HepG2 (cell line): ENCODE measurements around the gene HCFC2. TPM values are rescaled to one million over a fixed set of nuclear protein-coding genes. Genes with fewer than 3 reads are reported as not detected.

Experiments used
- ATAC-seq: fragments of 200-7000 bp; cut with Tn5 transposase; 3 replicates; pipeline ENCODE4 v1.9.1; 2020; ENCODE audit warnings: mild to moderate bottlenecking, moderate library complexity
- BruUV-seq: library from RNA; stranded (reverse); fragments of 400-500 nt; replicated peaks from 2 replicates; lab custom pipeline; 2021; lab: Mats Ljungman, UMichigan
- CTCF ChIA-PET: fragments of 300-600 bp; formaldehyde crosslinking; extraction: SDS; loops from one replicate; lab custom pipeline; 2021; ENCODE audit warnings: low total read pairs, inconsistent platforms, low intra/inter-chr PET ratio; lab: Yijun Ruan, JAX
- POLR2A ChIA-PET: fragments of 350-600 bp; sonication (Branson Sonifier 250); formaldehyde crosslinking; loops from one replicate; lab custom pipeline; 2020; ENCODE audit warnings: antibody characterized with exemption, inconsistent platforms; lab: Yijun Ruan, JAX
- DNase-seq: peaks from one replicate; pipeline ENCODE4 v3.0.0-alpha.2; 2015; ENCODE audit warnings: low spot score
- FAIRE-seq: peaks from 3 replicates; lab custom pipeline; 2011; peaks lifted over from hg19 to GRCh38; lab: Jason Lieb, UNC
- H2AFZ ChIP-seq: one replicate; pipeline ENCODE4 v1.6.1; 2011; ENCODE audit warnings: low read length, inconsistent platforms
- H3K27ac ChIP-seq: fragments of 300-600 bp; 3 replicates; pipeline ENCODE4 v1.8.0; 2011; ENCODE audit warnings: mixed run types, mild to moderate bottlenecking, mixed read lengths, low read length, inconsistent platforms; ENCODE audit not compliant: insufficient read depth; ENCODE audit errors: extremely low read length
- H3K27me3 ChIP-seq, 2 experiments: fragments of 200-600 bp in 1 of 2; 2 replicates in 1 of 2; 3 replicates in 1 of 2; pipeline versions ENCODE4 v1.6.0 to v1.8.0; 2011; ENCODE audit warnings: low read length in 2 of 2, mild to moderate bottlenecking in 2 of 2, moderate library complexity in 2 of 2, inconsistent platforms in 1 of 2; ENCODE audit not compliant: insufficient read depth in 2 of 2, control insufficient read depth in 1 of 2
- H3K36me3 ChIP-seq, 2 experiments: fragments of 200-600 bp in 1 of 2; replicated peaks in 1 of 2; 2 replicates in 1 of 2; 3 replicates in 1 of 2; pipeline versions ENCODE4 v1.5.1 to v1.8.0; 2011; ENCODE audit warnings: low read length in 2 of 2, inconsistent platforms in 1 of 2; ENCODE audit not compliant: insufficient read depth in 2 of 2, control insufficient read depth in 1 of 2
- H3K4me1 ChIP-seq: 2 replicates; pipeline ENCODE4 v1.5.1; 2012; ENCODE audit warnings: low read length, inconsistent platforms; ENCODE audit not compliant: insufficient read depth
- H3K4me2 ChIP-seq: 2 replicates; pipeline ENCODE4 v1.6.0; 2011; ENCODE audit warnings: low read depth, low read length, inconsistent platforms
- H3K4me3 ChIP-seq, 3 experiments: fragments of 200-600 bp in 1 of 3; sonication (generic), shearing (Covaris generic) in 1 of 3; replicated peaks in 1 of 3; 2 replicates each; pipeline ENCODE4 v1.5.1; 2011 to 2016; ENCODE audit warnings: low read length in 3 of 3, inconsistent platforms in 2 of 3, low read depth in 2 of 3, mild to moderate bottlenecking in 2 of 3, control low read depth in 1 of 3, mixed read lengths in 1 of 3; ENCODE audit not compliant: insufficient read depth in 1 of 3
- H3K79me2 ChIP-seq: one replicate; pipeline ENCODE4 v1.6.1; 2011; ENCODE audit warnings: low read length, inconsistent platforms; ENCODE audit not compliant: insufficient read depth
- H3K9ac ChIP-seq: 2 replicates; pipeline ENCODE4 v1.6.0; 2011; ENCODE audit warnings: mild to moderate bottlenecking, low read depth, low read length, inconsistent platforms; ENCODE audit not compliant: insufficient read depth
- H3K9me3 ChIP-seq: 2 replicates; pipeline ENCODE4 v1.5.1; 2012; ENCODE audit warnings: mild to moderate bottlenecking, low read length
- H4K20me1 ChIP-seq: 2 replicates; pipeline ENCODE4 v1.6.0; 2011; ENCODE audit warnings: inconsistent platforms, mild to moderate bottlenecking, low read length, moderate library complexity; ENCODE audit not compliant: insufficient read depth
- JARID2 ChIP-seq: sonication (generic); formaldehyde crosslinking; IDR thresholded peaks from 2 replicates; pipeline ENCODE4 v1.8.1; 2023; ENCODE audit warnings: missing genetic modification reagents, inconsistent platforms; ENCODE audit not compliant: insufficient replicate concordance
- SMARCC2 ChIP-seq: fragments of 450-650 bp; IDR thresholded peaks from 2 replicates; pipeline ENCODE4 v1.6.1; 2017; ENCODE audit warnings: antibody characterized with exemption, mild to moderate bottlenecking
- TEAD2 ChIP-seq: sonication (generic); formaldehyde crosslinking; IDR thresholded peaks from 2 replicates; pipeline ENCODE4 v1.9.0; 2021; ENCODE audit warnings: missing genetic modification reagents
- ZNF253 ChIP-seq: sonication (generic); formaldehyde crosslinking; IDR thresholded peaks from 2 replicates; pipeline ENCODE4 v1.8.0; 2022; ENCODE audit warnings: mild to moderate bottlenecking, missing genetic modification reagents, borderline replicate concordance
- ZNF274 ChIP-seq: sonication (generic); formaldehyde crosslinking; IDR thresholded peaks from 2 replicates; pipeline ENCODE4 v1.5.1; 2020; ENCODE audit warnings: mild to moderate bottlenecking, missing genetic modification reagents
- ZNF350 ChIP-seq: sonication (generic); formaldehyde crosslinking; IDR thresholded peaks from 2 replicates; pipeline ENCODE4 v1.4.0; 2020; ENCODE audit warnings: mild to moderate bottlenecking, low read depth, missing genetic modification reagents, borderline replicate concordance
- ZNF619 ChIP-seq: sonication (generic); formaldehyde crosslinking; IDR thresholded peaks from 2 replicates; pipeline ENCODE4 v1.4.0; 2020; ENCODE audit warnings: mild to moderate bottlenecking, missing genetic modification reagents
- ZNF7 ChIP-seq: IDR thresholded peaks from 2 replicates; pipeline ENCODE4 v1.6.1; 2016; ENCODE audit warnings: missing biosample characterization, missing genetic modification reagents
- ZNF713 ChIP-seq: sonication (generic); formaldehyde crosslinking; IDR thresholded peaks from 2 replicates; pipeline ENCODE4 v1.4.0; 2020; ENCODE audit warnings: mild to moderate bottlenecking, missing genetic modification reagents
- WGBS: methylation state at CpG from one replicate; pipeline ENCODE4 v1.1.6; 2017; ENCODE audit warnings: low lambda C conversion rate; 5-methylcytosine and 5-hydroxymethylcytosine counted together
- in situ Hi-C: cut with HindIII; loops from 2 replicates; pipeline ENCODE4 v1.10.0; 2017; ENCODE audit warnings: low pct_unique_long_range_greater_than_20kb; ENCODE audit not compliant: extremely low pct_ligation_motif_present
- intact Hi-C: fragments of 100-400 bp; cut with micrococcal nuclease; formaldehyde crosslinking; loops from one replicate; pipeline ENCODE4 v1.10.0; 2022; ENCODE audit not compliant: unreplicated experiment
- polyA plus RNA-seq, 8 experiments: library from polyadenylated mRNA; depleted of rRNA in 3 of 8; stranded (reverse) in 7 of 8; unstranded in 1 of 8; fragments of >200 nt; fragmentation: Illumina TruSeq in 4 of 8; extraction: Trizol in 4 of 8; gene quantifications; 2 replicates each; pipeline versions ENCODE4 v1.2.1 to v1.2.3, GENCODE V29; 2011 to 2016; ENCODE audit warnings: low read depth in 4 of 8, missing spikeins in 1 of 8, mixed read lengths in 1 of 8; ENCODE audit not compliant: insufficient read depth in 1 of 8
- total RNA-seq, 5 experiments: library from RNA; depleted of rRNA; stranded (reverse); fragments of >200 nt; fragmentation: Illumina TruSeq; extraction: Trizol; gene quantifications; 2 replicates each; pipeline ENCODE4 v1.2.3, GENCODE V29; 2016; ENCODE audit warnings: low read depth in 1 of 5
- TF ChIP-seq, protein P1 (sequence below): sonication (generic); formaldehyde crosslinking; IDR thresholded peaks from 2 replicates; pipeline ENCODE4 v1.4.0; 2020; ENCODE audit warnings: mild to moderate bottlenecking, missing genetic modification reagents

Gene HCFC2
- total and polyA plus RNA-seq, 2 of the 13 experiments (the other 11 are each of a cell fraction or from before 2014, with no cell fraction given): 3.7 to 4.9 TPM

DNA sequence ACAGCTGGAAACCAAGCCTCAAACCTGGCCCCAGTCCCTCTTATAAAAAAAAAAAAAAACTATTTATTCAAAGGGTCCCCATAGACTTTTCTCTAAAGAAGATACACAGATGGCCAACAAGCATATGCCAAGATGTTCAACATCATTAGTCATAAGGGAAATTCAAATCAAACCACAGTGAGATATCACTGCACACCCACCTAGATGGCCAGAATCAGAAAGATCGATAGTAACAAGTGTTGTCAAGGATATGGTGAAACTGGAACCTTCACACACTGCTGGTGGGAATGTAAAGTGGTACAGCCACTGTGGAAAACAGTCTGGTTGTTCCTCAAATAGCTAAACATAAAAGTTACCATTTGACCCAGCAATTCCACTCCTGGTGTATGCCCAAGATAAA, 79.6 kb downstream of the HCFC2 start:
- no peak overlapping the region for H3K4me3 ChIP-seq
- H3K4me2 ChIP-seq: no peak overlapping the region
- FAIRE-seq (no peak), DNase-seq (no peak), ATAC-seq (no peak)
- H3K27ac ChIP-seq: no peak overlapping the region
- H3K36me3 ChIP-seq: no peaks in the 10 kb centered on the region
- TF ChIP-seq JARID2 (no peak), ZNF7 (CRISPR knock-in tag) (peak; percentile 90)
- no TSS peak for BruUV-seq
- in situ Hi-C loops (no loop called here), intact Hi-C loops (no loop called here)
- H2AFZ ChIP-seq: no peak overlapping the region
- no peaks in the 10 kb centered on the region for H3K9me3 ChIP-seq
- H3K9ac ChIP-seq: no peak overlapping the region
- no peaks in the 10 kb centered on the region for H3K79me2 ChIP-seq
- peaks cover 2% of the 10 kb centered on the region for H3K4me1 ChIP-seq
- CTCF ChIA-PET: no interaction called here
- 0% methylated on average over 1 of the region's 1 CpG for WGBS
- peaks cover 0 to 8% of the 10 kb centered on the region in 2 experiments; a peak in 2 of 5 replicates for H3K27me3 ChIP-seq
- POLR2A ChIA-PET: no interaction called here
- H4K20me1 ChIP-seq: no peaks in the 10 kb centered on the region

- Histone ChIP-seq H3K9ac (no peak overlapping the region), H4K20me1 (no peaks in the 10 kb centered on the region), H3K4me2 (no peak overlapping the region), H3K27ac (no peak overlapping the region), H2AFZ (no peak overlapping the region), H3K36me3 (no peaks in the 10 kb centered on the region), H3K4me1 (no peaks in the 10 kb centered on the region), H3K4me3 (no peak overlapping the region), H3K27me3 (peaks cover 0 to 4% of the 10 kb centered on the region in 2 experiments; a peak in 1 of 5 replicates), H3K79me2 (no peaks in the 10 kb centered on the region), H3K9me3 (no peaks in the 10 kb centered on the region)
- intact Hi-C loops: no loop called here
- in situ Hi-C loops: no loop called here
- DNase-seq (no peak), ATAC-seq (no peak), FAIRE-seq (no peak)
- no TSS peak for BruUV-seq
- TF ChIP-seq ZNF713 (CRISPR knock-in tag) (no peak), ZNF619 (CRISPR knock-in tag) (no peak), ZNF274 (no peak), TEAD2 (CRISPR knock-in tag) (no peak), ZNF350 (CRISPR knock-in tag) (no peak), ZNF253 (CRISPR knock-in tag) (no peak), SMARCC2 (no peak)
- TF ChIP-seq, protein P1, sequence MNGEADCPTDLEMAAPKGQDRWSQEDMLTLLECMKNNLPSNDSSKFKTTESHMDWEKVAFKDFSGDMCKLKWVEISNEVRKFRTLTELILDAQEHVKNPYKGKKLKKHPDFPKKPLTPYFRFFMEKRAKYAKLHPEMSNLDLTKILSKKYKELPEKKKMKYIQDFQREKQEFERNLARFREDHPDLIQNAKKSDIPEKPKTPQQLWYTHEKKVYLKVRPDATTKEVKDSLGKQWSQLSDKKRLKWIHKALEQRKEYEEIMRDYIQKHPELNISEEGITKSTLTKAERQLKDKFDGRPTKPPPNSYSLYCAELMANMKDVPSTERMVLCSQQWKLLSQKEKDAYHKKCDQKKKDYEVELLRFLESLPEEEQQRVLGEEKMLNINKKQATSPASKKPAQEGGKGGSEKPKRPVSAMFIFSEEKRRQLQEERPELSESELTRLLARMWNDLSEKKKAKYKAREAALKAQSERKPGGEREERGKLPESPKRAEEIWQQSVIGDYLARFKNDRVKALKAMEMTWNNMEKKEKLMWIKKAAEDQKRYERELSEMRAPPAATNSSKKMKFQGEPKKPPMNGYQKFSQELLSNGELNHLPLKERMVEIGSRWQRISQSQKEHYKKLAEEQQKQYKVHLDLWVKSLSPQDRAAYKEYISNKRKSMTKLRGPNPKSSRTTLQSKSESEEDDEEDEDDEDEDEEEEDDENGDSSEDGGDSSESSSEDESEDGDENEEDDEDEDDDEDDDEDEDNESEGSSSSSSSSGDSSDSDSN (CRISPR knock-in tag): no peak
- CTCF ChIA-PET: no interaction called here
- WGBS: 14% methylated on average over 11 of the region's 11 CpGs
- POLR2A ChIA-PET: no interaction called here
Observed at GRCh38 chr12:104147346-104147745, 83.0 kb downstream of the HCFC2 start.
